Right lung (tissue), 10 donors: ENCODE data around the gene TMEM92. TPM values are rescaled to one million over a fixed set of nuclear protein-coding genes. Genes with fewer than 3 reads are reported as not detected.
A peak's percentile ranks its signal among the peaks of the same experiment; 100 is the strongest.

Experiments used
- DNase-seq, 2 donors: peaks; one replicate each; pipeline ENCODE4 v3.0.0-alpha.2; 2013
- long read RNA-seq, 8 donors: transcript quantifications; one replicate each; lab custom pipeline, GENCODE V29; 2026
- polyA plus RNA-seq, 5 donors: library from polyadenylated mRNA; unstranded; fragments of 120-200 nt; gene quantifications; one replicate each; pipeline versions ENCODE4 v1.2.1 to v1.2.3, GENCODE V29; 2013; ENCODE audit warnings: inconsistent platforms in 1 of 5, low replicate concordance in 1 of 5; ENCODE audit not compliant: insufficient read length in 5 of 5, insufficient read depth in 1 of 5

Gene TMEM92
- 1 to 10 TPM; 4.4 to 8.7 (median 7.5) TPM for polyA plus RNA-seq
- long read RNA-seq, donor 1, partial matches to known transcripts, result 0 of 4 reads
- long read RNA-seq, donor 1, other reads (novel, unspliced or antisense), result 0 of 4 reads
- long read RNA-seq, donor 2, result 0 reads
- long read RNA-seq, donor 3, partial matches to known transcripts, result 0 of 3 reads
- long read RNA-seq, donor 3, other reads (novel, unspliced or antisense), result 0 of 3 reads
- long read RNA-seq, donor 4, partial matches to known transcripts, result 0 of 1 reads
- long read RNA-seq, donor 4, other reads (novel, unspliced or antisense), result 0 of 1 reads
- long read RNA-seq, donor 5, partial matches to known transcripts, result 0 of 4 reads
- long read RNA-seq, donor 5, other reads (novel, unspliced or antisense), result 0 of 4 reads
- long read RNA-seq, donor 6, transcript TMEM92-202 (5 exons, 573 nt), result major isoform, 6 of 6 reads
- long read RNA-seq, donor 6, partial matches to known transcripts, result 0 of 6 reads
- long read RNA-seq, donor 6, other reads (novel, unspliced or antisense), result 0 of 6 reads
- long read RNA-seq, donor 7, partial matches to known transcripts, result 0 of 2 reads
- long read RNA-seq, donor 7, other reads (novel, unspliced or antisense), result 0 of 2 reads
- long read RNA-seq, donor 8, partial matches to known transcripts, result 0 of 1 reads
- long read RNA-seq, donor 8, other reads (novel, unspliced or antisense), result 0 of 1 reads

- no peak for DNase-seq
Measured at GRCh38 chr17:50274142-50274896, at the start of gene TMEM92. Gene TMEM92, plus strand, starts transcription at chr17:50274466. Its CDS starts 36 bp downstream, at chr17:50274502.

- DNase-seq, result no peak
Measured at GRCh38 chr17:50225701-50226240, 48.5 kb upstream of the TMEM92 start.

GRCh38 chr17:50234581-50234980 lies 39.7 kb upstream of the TMEM92 start:
- no peak for DNase-seq

GRCh38 chr17:50237901-50238300 lies 36.4 kb upstream of the TMEM92 start:
- no peak for DNase-seq

- DNase-seq, result no peak
Measured at GRCh38 chr17:50238601-50239280, 35.5 kb upstream of the TMEM92 start.

- DNase-seq, result no peak
Measured at GRCh38 chr17:50239937-50240336, 34.3 kb upstream of the TMEM92 start.

- DNase-seq, result no peak
Measured at GRCh38 chr17:50240851-50241250, 33.4 kb upstream of the TMEM92 start.

GRCh38 chr17:50241431-50241830 lies 32.8 kb upstream of the TMEM92 start:
- DNase-seq, result no peak

- no peak for DNase-seq
Measured at GRCh38 chr17:50244771-50245170, 29.5 kb upstream of the TMEM92 start.

GRCh38 chr17:50248255-50248654 lies 26.0 kb upstream of the TMEM92 start:
- no peak for DNase-seq

GRCh38 chr17:50252781-50253180 lies 21.5 kb upstream of the TMEM92 start:
- DNase-seq, result no peak

- DNase-seq, result no peak
Measured at GRCh38 chr17:50255766-50256635, 18.3 kb upstream of the TMEM92 start.

- DNase-seq, result no peak
Measured at GRCh38 chr17:50256826-50257618, 17.2 kb upstream of the TMEM92 start.

GRCh38 chr17:50257676-50258224 lies 16.5 kb upstream of the TMEM92 start:
- no peak for DNase-seq

- DNase-seq, result peak in 1 of 2 donors; percentile 56
Measured at GRCh38 chr17:50258647-50259476, 15.4 kb upstream of the TMEM92 start.

GRCh38 chr17:50259477-50260324 lies 14.6 kb upstream of the TMEM92 start:
- DNase-seq, result peak in 1 of 2 donors; percentile 59

- no peak for DNase-seq
Measured at GRCh38 chr17:50260501-50260911, 13.8 kb upstream of the TMEM92 start.
